ENCODE results near the gene DSP.

DSP gene

GRCh38 chr6:7541175-7542064, at the start of gene DSP:
Gene DSP, plus strand, starts transcription at chr6:7541671. Its CDS starts 245 bp downstream, at chr6:7541916.
- peak; percentile 31 for DNase-seq (ENCODE audit: low read depth)

- DNase-seq (ENCODE audit: low read depth): no peak
These were observed 47.6 kb upstream of the DSP start for GRCh38 chr6:7493866-7494265.

- DNase-seq (ENCODE audit: low read depth): no peak
These were observed 46.8 kb upstream of the DSP start for GRCh38 chr6:7494638-7495037.

- no peak for DNase-seq (ENCODE audit: low read depth)
These were observed 45.1 kb upstream of the DSP start for GRCh38 chr6:7496266-7496875.

GRCh38 chr6:7500752-7501282, 40.7 kb upstream of the DSP start:
- no peak for DNase-seq (ENCODE audit: low read depth)

- DNase-seq (ENCODE audit: low read depth): no peak
These were observed 38.7 kb upstream of the DSP start for GRCh38 chr6:7502743-7503142.

GRCh38 chr6:7504041-7504440, 37.4 kb upstream of the DSP start:
- no peak for DNase-seq (ENCODE audit: low read depth)

GRCh38 chr6:7505189-7505699, 36.2 kb upstream of the DSP start:
- DNase-seq (ENCODE audit: low read depth): peak; percentile 76

GRCh38 chr6:7507600-7507999, 33.9 kb upstream of the DSP start:
- DNase-seq (ENCODE audit: low read depth): no peak

- no peak for DNase-seq (ENCODE audit: low read depth)
These were observed 29.2 kb upstream of the DSP start for GRCh38 chr6:7512320-7512719.

GRCh38 chr6:7513529-7513928, 27.9 kb upstream of the DSP start:
- DNase-seq (ENCODE audit: low read depth): no peak

- no peak for DNase-seq (ENCODE audit: low read depth)
These were observed 26.1 kb upstream of the DSP start for GRCh38 chr6:7515363-7515762.

GRCh38 chr6:7518877-7519276, 22.6 kb upstream of the DSP start:
- DNase-seq (ENCODE audit: low read depth): no peak

- no peak for DNase-seq (ENCODE audit: low read depth)
These were observed 18.6 kb upstream of the DSP start for GRCh38 chr6:7522873-7523272.

- DNase-seq (ENCODE audit: low read depth): no peak
These were observed 17.5 kb upstream of the DSP start for GRCh38 chr6:7523922-7524321.

GRCh38 chr6:7526755-7527154, 14.7 kb upstream of the DSP start:
- no peak for DNase-seq (ENCODE audit: low read depth)

- DNase-seq (ENCODE audit: low read depth): peak; percentile 69
These were observed 12.9 kb upstream of the DSP start for GRCh38 chr6:7528565-7528964.

GRCh38 chr6:7529141-7529540, 12.3 kb upstream of the DSP start:
- no peak for DNase-seq (ENCODE audit: low read depth)

GRCh38 chr6:7532232-7532631, 9.2 kb upstream of the DSP start:
- no peak for DNase-seq (ENCODE audit: low read depth)

GRCh38 chr6:7532821-7533220, 8.7 kb upstream of the DSP start:
- no peak for DNase-seq (ENCODE audit: low read depth)

- no peak for DNase-seq (ENCODE audit: low read depth)
These were observed 7.3 kb upstream of the DSP start for GRCh38 chr6:7534192-7534591.

- DNase-seq (ENCODE audit: low read depth): peak; percentile 52
These were observed 6.0 kb upstream of the DSP start for GRCh38 chr6:7535498-7535897.

- no peak for DNase-seq (ENCODE audit: low read depth)
These were observed 3.8 kb upstream of the DSP start for GRCh38 chr6:7537565-7538174.
